Caco-2 (cell line): Measurements from ENCODE around the gene OLFML1. TPM values are rescaled to one million over a fixed set of nuclear protein-coding genes. Genes with fewer than 3 reads are reported as not detected.

Source experiments
- BruUV-seq: library from RNA; stranded (reverse); fragments of 400-500 nt; replicated peaks from 2 replicates; lab custom pipeline; 2021; lab: Mats Ljungman, UMichigan
- CTCF ChIA-PET: fragments of 300-600 bp; sonication (Branson Sonifier 250); formaldehyde crosslinking; loops from one replicate; lab custom pipeline; 2022; ENCODE audit warnings: antibody characterized with exemption; lab: Charles Lee
- POLR2A ChIA-PET: fragments of 300-600 bp; sonication (Branson Sonifier 250); formaldehyde crosslinking; loops from one replicate; lab custom pipeline; 2022; ENCODE audit warnings: antibody characterized with exemption; lab: Charles Lee
- DNase-seq, 2 experiments: peaks; one replicate each; pipeline versions ENCODE4 v3.0.0 to v3.0.0-alpha.2; 2020 to 2022
- H3K27me3 ChIP-seq: replicated peaks from 2 replicates; pipeline ENCODE4 v1.6.0; 2011; ENCODE audit warnings: low read length; ENCODE audit not compliant: control insufficient read depth, insufficient read depth
- H3K36me3 ChIP-seq: 2 replicates; pipeline ENCODE4 v1.5.1; 2011; ENCODE audit warnings: low read length; ENCODE audit not compliant: control insufficient read depth, insufficient read depth
- H3K4me1 ChIP-seq: fragments of 250-450 bp; sonication (Bioruptor Pico); 2 replicates; pipeline ENCODE4 v1.5.1; 2020; ENCODE audit warnings: mild to moderate bottlenecking
- H3K4me3 ChIP-seq: 2 replicates; pipeline ENCODE4 v1.5.1; 2011; ENCODE audit warnings: low read depth, mild to moderate bottlenecking, control low read depth, low read length
- H3K9me3 ChIP-seq: fragments of 250-450 bp; sonication (Bioruptor Pico); 2 replicates; pipeline ENCODE4 v1.5.1; 2020; ENCODE audit warnings: mild to moderate bottlenecking, moderate library complexity
- H3K27ac Mint-ChIP-seq: one replicate; pipeline ENCODE4 v1.8.0; 2022; ENCODE audit warnings: mixed read lengths; ENCODE audit not compliant: unreplicated experiment
- H3K27me3 Mint-ChIP-seq: one replicate; pipeline ENCODE4 v1.8.0; 2022; ENCODE audit warnings: mixed read lengths; ENCODE audit not compliant: insufficient read depth, unreplicated experiment
- H3K36me3 Mint-ChIP-seq: one replicate; pipeline ENCODE4 v1.8.0; 2022; ENCODE audit warnings: mild to moderate bottlenecking, mixed read lengths; ENCODE audit not compliant: insufficient read depth, unreplicated experiment
- H3K4me1 Mint-ChIP-seq: one replicate; pipeline ENCODE4 v1.8.0; 2022; ENCODE audit warnings: low read depth, mixed read lengths; ENCODE audit not compliant: unreplicated experiment
- H3K4me3 Mint-ChIP-seq: one replicate; pipeline ENCODE4 v1.8.0; 2022; ENCODE audit warnings: mild to moderate bottlenecking, moderate library complexity, mixed read lengths; ENCODE audit not compliant: unreplicated experiment
- H3K9me3 Mint-ChIP-seq: one replicate; pipeline ENCODE4 v1.8.0; 2022; ENCODE audit warnings: mixed read lengths; ENCODE audit not compliant: unreplicated experiment
- CTCF ChIP-seq, 2 experiments: fragments of 200-600 bp in 1 of 2; IDR thresholded peaks; 1 replicate in 1 of 2; 2 replicates in 1 of 2; pipeline versions ENCODE4 v1.5.1 to v1.8.0; 2011 to 2022; ENCODE audit warnings: antibody characterized with exemption in 1 of 2, control low read depth in 1 of 2, inconsistent platforms in 1 of 2, low read depth in 1 of 2, low read length in 1 of 2, mild to moderate bottlenecking in 1 of 2, moderate library complexity in 1 of 2; ENCODE audit not compliant: insufficient read depth in 1 of 2, severe bottlenecking in 1 of 2, unreplicated experiment in 1 of 2
- intact Hi-C: fragments of 100-400 bp; cut with micrococcal nuclease; formaldehyde crosslinking; loops from one replicate; pipeline ENCODE4 v1.10.0; 2022; ENCODE audit not compliant: unreplicated experiment
- total RNA-seq: library from RNA; stranded (reverse); gene quantifications from 2 replicates; pipeline ENCODE4 v1.2.3, GENCODE V29; 2022

The OLFML1 gene
- total RNA-seq, 1 experiment from 2014 or later, result 1.8 TPM

- intact Hi-C loops, result no loop called here
- BruUV-seq, result no TSS peak
- POLR2A ChIA-PET, result no interaction called here
- no peak for TF ChIP-seq CTCF (IDR thresholded peaks at IDR 0.05; ENCODE audit: insufficient read depth in 1 of 2, low read depth in 1 of 2, low read length in 1 of 2, severe bottlenecking in 1 of 2, unreplicated experiment in 1 of 2)
- no peaks in the 10 kb centered on the region for H3K36me3 ChIP-seq
- no peak overlapping the region for H3K4me3 ChIP-seq
- no peak overlapping the region for H3K27ac Mint-ChIP-seq
- peaks cover 17% of the 10 kb centered on the region for H3K4me1 Mint-ChIP-seq
- CTCF ChIA-PET, result interaction anchor here (0.7 kb wide), 1 partner anchor 81 kb away, joined by 3 read pairs; no protein-coding TSS in a partner anchor
- H3K9me3 Mint-ChIP-seq, result no peaks in the 10 kb centered on the region
- no peak for DNase-seq
- H3K36me3 Mint-ChIP-seq, result no peaks in the 10 kb centered on the region
- no peaks in the 10 kb centered on the region for H3K27me3 ChIP-seq
- peaks cover 13% of the 10 kb centered on the region for H3K4me1 ChIP-seq
- H3K4me3 Mint-ChIP-seq, result no peak overlapping the region
- H3K9me3 ChIP-seq, result no peaks in the 10 kb centered on the region
- H3K27me3 Mint-ChIP-seq, result no peaks in the 10 kb centered on the region
These were observed 5.2 kb downstream of the OLFML1 start for GRCh38 chr11:7490535-7490934.

- Histone ChIP-seq H3K27me3 (no peaks in the 10 kb centered on the region), H3K4me1 (peaks cover 10% of the 10 kb centered on the region), H3K9me3 (no peaks in the 10 kb centered on the region), H3K36me3 (no peaks in the 10 kb centered on the region), H3K4me3 (no peak overlapping the region)
- ChIA-PET POLR2A (no interaction called here), CTCF (no interaction called here)
- no peak for TF ChIP-seq CTCF (IDR thresholded peaks at IDR 0.05; ENCODE audit: insufficient read depth in 1 of 2, low read depth in 1 of 2, low read length in 1 of 2, severe bottlenecking in 1 of 2, unreplicated experiment in 1 of 2)
- no peak for DNase-seq
- Mint-ChIP-seq H3K27me3 (no peaks in the 10 kb centered on the region), H3K36me3 (no peaks in the 10 kb centered on the region), H3K9me3 (no peaks in the 10 kb centered on the region), H3K4me1 (peaks cover 17% of the 10 kb centered on the region), H3K4me3 (no peak overlapping the region), H3K27ac (no peak overlapping the region)
- no TSS peak for BruUV-seq
- intact Hi-C loops, result no loop called here
These were observed 6.9 kb downstream of the OLFML1 start for GRCh38 chr11:7492253-7492652.

GRCh38 chr11:7493670-7494069 lies 8.4 kb downstream of the OLFML1 start:
- Histone ChIP-seq H3K9me3 (no peaks in the 10 kb centered on the region), H3K4me1 (peaks cover 10% of the 10 kb centered on the region), H3K4me3 (no peak overlapping the region), H3K36me3 (no peaks in the 10 kb centered on the region), H3K27me3 (no peaks in the 10 kb centered on the region)
- POLR2A ChIA-PET, result no interaction called here
- no peak for DNase-seq
- Mint-ChIP-seq H3K4me1 (peaks cover 17% of the 10 kb centered on the region), H3K27ac (no peak overlapping the region), H3K36me3 (no peaks in the 10 kb centered on the region), H3K9me3 (no peaks in the 10 kb centered on the region), H3K27me3 (peaks cover 2% of the 10 kb centered on the region), H3K4me3 (no peak overlapping the region)
- intact Hi-C loops, result no loop called here
- CTCF ChIA-PET, result no interaction called here
- no TSS peak for BruUV-seq
- no peak for TF ChIP-seq CTCF (IDR thresholded peaks at IDR 0.05; ENCODE audit: insufficient read depth in 1 of 2, low read depth in 1 of 2, low read length in 1 of 2, severe bottlenecking in 1 of 2, unreplicated experiment in 1 of 2)
